GM13976 (cell line): Measurements from ENCODE around the gene RBM22.
"Not testable (repeated sequence)": the region's sequence is repeated elsewhere in the genome, so short reads cannot be mapped to it uniquely, and the experiment has no call there.

Source experiments
- DNase-seq: peaks from one replicate; pipeline ENCODE4 v3.0.0; 2012; ENCODE audit warnings: low spot score
- CTCF ChIP-seq: IDR thresholded peaks from 2 replicates; pipeline ENCODE4 v1.5.1; 2012; ENCODE audit warnings: borderline replicate concordance, mild to moderate bottlenecking; ENCODE audit not compliant: insufficient read depth; ENCODE audit errors: extremely low read depth, missing control alignments, control extremely low read depth
- in situ Hi-C: fragments of 300-500 bp; cut with MboI; formaldehyde crosslinking; loops from one replicate; pipeline ENCODE4 v1.12.0; 2022; ENCODE audit warnings: low sequenced_read_pairs, mixed read lengths, inconsistent platforms; ENCODE audit not compliant: unreplicated experiment

RBM22 gene

GRCh38 chr5:150700594-150701377 lies at the start of gene RBM22:
TSS of gene RBM22 (minus strand) at chr5:150701062. CDS start at chr5:150700985, 77 bp downstream.
- peak; percentile 91 for DNase-seq
- in situ Hi-C loops = no loop called here
- peak; percentile 73 for TF ChIP-seq CTCF

- DNase-seq = no peak
- in situ Hi-C loops = no loop called here
- TF ChIP-seq CTCF = no peak
Observed at GRCh38 chr5:150750469-150750868, 49.6 kb upstream of the RBM22 start.

GRCh38 chr5:150743142-150743488 lies 42.3 kb upstream of the RBM22 start:
- DNase-seq, in situ Hi-C loops: not testable (repeated sequence)

GRCh38 chr5:150742455-150743141 lies 41.7 kb upstream of the RBM22 start:
- in situ Hi-C loops = not testable (repeated sequence)

GRCh38 chr5:150740992-150741391 lies 40.1 kb upstream of the RBM22 start:
- no peak for TF ChIP-seq CTCF
- DNase-seq = no peak
- in situ Hi-C loops = no loop called here

More at GRCh38 chr5:150742455-150743141, 41.7 kb upstream of the RBM22 start:
- not testable (repeated sequence) for DNase-seq

GRCh38 chr5:150738862-150739261 lies 38.0 kb upstream of the RBM22 start:
- no peak for DNase-seq
- in situ Hi-C loops = no loop called here
- no peak for TF ChIP-seq CTCF

GRCh38 chr5:150734579-150735384 lies 33.9 kb upstream of the RBM22 start:
- in situ Hi-C loops = no loop called here
- DNase-seq = peak; percentile 46
- TF ChIP-seq CTCF = no peak
